ENCODE measurements around the gene PSIP1.
"Not testable (repeated sequence)": the region's sequence is repeated elsewhere in the genome, so short reads cannot be mapped to it uniquely, and the experiment has no call there.

The PSIP1 gene

GRCh38 chr9:15501179-15501578 lies 9.6 kb downstream of the PSIP1 start:
- DNase-seq: no peak

GRCh38 chr9:15499139-15499538 lies 11.6 kb downstream of the PSIP1 start:
- no peak for DNase-seq

- DNase-seq: no peak
Measured at GRCh38 chr9:15498246-15498995, 12.3 kb downstream of the PSIP1 start.

- no peak for DNase-seq
Measured at GRCh38 chr9:15492485-15493150, 18.2 kb downstream of the PSIP1 start.

- no peak for DNase-seq
Measured at GRCh38 chr9:15491950-15492349, 18.8 kb downstream of the PSIP1 start.

GRCh38 chr9:15485836-15486666 lies 24.7 kb downstream of the PSIP1 start:
- DNase-seq: peak in 1 of 2 experiments; percentile 10

GRCh38 chr9:15484802-15485201 lies 26.0 kb downstream of the PSIP1 start:
- DNase-seq: no peak

GRCh38 chr9:15482146-15482545 lies 28.6 kb downstream of the PSIP1 start:
- DNase-seq: no peak

- no peak for DNase-seq
Measured at GRCh38 chr9:15480028-15480427, 30.7 kb downstream of the PSIP1 start.

GRCh38 chr9:15475923-15476536 lies 34.7 kb downstream of the PSIP1 start:
- DNase-seq: no peak

- DNase-seq: no peak
Measured at GRCh38 chr9:15469862-15470261, 40.9 kb downstream of the PSIP1 start.

GRCh38 chr9:15469406-15469805 lies 41.4 kb downstream of the PSIP1 start:
- DNase-seq: peak; percentile 18 to 58

- DNase-seq: no peak
Measured at GRCh38 chr9:15468145-15468544, 42.6 kb downstream of the PSIP1 start.

- no peak for DNase-seq
Measured at GRCh38 chr9:15461601-15462000, 49.2 kb downstream of the PSIP1 start.

- DNase-seq: no peak
Measured at GRCh38 chr9:15461056-15461455, 49.7 kb downstream of the PSIP1 start.

GRCh38 chr9:15453956-15454355 lies 56.8 kb downstream of the PSIP1 start:
- DNase-seq: no peak

GRCh38 chr9:15444141-15444540 lies 66.6 kb downstream of the PSIP1 start:
- DNase-seq: no peak

GRCh38 chr9:15442264-15442663 lies 68.5 kb downstream of the PSIP1 start:
- DNase-seq: not testable (repeated sequence)

- not testable (repeated sequence) for DNase-seq
Measured at GRCh38 chr9:15441841-15442240, 68.9 kb downstream of the PSIP1 start.

GRCh38 chr9:15438891-15439290 lies 71.9 kb downstream of the PSIP1 start:
- DNase-seq: no peak

- no peak for DNase-seq
Measured at GRCh38 chr9:15433661-15434060, 77.1 kb downstream of the PSIP1 start.

GRCh38 chr9:15433191-15433590 lies 77.6 kb downstream of the PSIP1 start:
- no peak for DNase-seq

Data from NCI-H446 (cell line).